Islet precursor cell (in vitro differentiated cells): ENCODE measurements around the gene COL16A1.

Source experiments
- DNase-seq: peaks from one replicate; pipeline ENCODE4 v3.0.0-alpha.2; 2018

COL16A1 gene

DNA sequence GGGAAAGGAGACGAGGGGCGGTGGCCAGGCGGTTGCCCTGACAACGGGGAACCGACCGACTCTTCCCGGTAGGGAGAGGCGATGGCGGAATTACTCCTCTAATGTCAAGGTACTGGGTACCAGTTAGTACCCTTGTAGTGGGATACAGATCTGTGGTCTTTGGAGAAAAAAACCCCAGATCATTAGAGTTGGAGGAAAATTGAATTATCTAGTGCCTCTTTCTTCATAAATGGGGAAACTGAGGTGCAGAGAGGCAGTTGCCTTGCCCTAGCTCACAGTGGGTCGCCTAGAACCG is 58.6 kb downstream of the COL16A1 start:
- no peak for DNase-seq

DNA sequence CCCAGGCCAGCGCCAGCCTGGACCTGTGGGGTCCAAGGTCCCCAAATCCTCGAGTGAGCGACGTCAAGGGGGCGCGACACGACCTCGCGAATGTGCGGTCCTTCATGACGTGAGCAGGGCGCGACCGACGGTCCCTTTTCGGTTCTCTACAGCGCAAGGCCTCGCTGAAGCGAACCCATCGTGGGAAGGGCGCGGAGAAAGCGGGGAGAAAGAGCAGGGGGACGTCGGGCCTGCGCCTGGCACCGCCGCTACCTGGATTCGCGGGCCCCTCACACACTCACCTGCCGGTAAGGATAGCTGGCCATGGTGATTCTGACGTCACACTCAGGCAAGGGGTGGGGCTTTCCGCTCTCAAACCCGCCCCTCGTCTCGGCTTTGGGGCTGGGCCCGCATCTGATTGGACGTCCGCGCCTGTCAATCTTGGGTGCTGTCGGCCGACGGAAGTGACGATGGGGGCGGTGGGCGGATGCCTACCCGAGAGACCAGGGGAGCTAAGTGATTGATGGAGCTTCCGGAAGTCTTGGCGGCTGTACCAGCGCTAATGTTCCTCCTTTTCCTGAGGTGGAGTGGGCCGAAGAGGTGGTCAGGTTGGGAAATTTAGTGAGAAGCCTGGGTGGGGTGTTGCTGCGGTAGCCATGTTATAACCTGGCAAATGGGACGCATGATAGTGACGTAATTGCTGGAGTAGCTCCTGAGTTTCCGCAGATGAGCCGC is 59.1 kb downstream of the COL16A1 start, which contains the start of gene PEF1:
Gene PEF1 (minus strand): TSS at position 317 of the 714 bp plus-strand sequence. CDS start 12 bp downstream, at position 305.
- DNase-seq, result peak; percentile 99

DNA sequence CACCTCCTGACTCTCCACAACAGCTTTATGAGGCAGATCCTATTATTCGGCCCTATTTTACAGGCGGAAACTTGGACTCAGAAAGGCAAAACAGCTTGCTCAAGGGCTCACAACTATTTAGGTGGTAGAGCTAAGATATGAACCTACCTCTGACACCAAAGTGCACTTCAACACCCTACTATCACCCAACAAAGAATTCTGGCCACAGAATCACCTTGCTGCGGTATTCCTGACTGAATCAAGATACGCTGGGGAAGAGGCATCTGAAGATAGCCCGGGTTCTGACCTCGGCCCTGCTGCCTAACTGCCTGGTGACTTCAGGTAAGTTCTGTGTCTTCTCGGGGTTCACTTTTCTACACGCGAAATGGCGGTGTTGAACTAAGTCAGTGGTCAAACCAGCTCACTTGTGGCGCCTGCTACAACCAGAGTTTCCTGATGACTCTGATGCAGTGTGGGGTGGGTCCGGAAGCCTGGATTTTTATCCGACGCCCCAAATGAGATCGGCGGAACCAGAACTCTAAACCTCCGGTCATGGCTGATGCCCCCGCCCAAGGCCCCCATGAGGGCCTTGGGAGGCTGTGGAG is 59.7 kb downstream of the COL16A1 start:
- no peak for DNase-seq

DNA sequence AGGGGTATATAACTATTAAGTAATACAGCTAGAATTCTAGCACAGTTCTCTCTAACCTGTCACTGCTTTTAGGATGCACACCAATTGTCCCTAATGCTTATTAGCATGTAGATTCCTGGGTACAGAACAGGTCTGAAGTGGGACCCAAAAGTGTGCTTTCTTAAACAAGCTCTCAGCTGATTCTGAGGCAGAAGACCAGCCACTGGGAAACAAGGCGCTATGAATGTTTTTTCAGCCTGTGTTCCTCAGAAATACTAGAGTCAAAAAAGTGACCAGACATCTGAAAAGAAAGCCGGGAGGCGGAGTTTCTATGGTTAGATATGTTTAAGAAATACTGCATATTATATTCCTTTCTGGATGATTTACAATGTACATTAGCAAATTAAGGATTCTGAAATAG is 60.9 kb downstream of the COL16A1 start:
- no peak for DNase-seq

DNA sequence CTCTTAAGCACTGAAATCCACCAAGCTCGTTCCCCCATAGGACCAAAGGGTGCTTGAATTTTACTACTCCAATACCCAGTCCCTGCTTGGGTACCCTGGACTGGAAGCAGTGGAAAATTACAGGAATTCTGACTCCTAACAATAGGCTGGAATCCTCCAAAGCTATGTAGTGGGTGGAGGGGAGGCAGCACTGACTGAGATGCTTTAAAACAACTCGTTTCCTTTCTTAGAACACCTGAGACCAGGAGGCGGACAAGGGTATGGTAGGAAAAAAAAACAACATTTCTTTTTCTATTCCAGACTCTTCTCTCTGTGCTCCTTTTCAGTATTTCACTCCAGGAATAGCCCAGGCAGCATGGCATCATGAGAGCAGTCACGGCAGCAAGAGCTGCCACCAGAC is 61.5 kb downstream of the COL16A1 start:
- no peak for DNase-seq

DNA sequence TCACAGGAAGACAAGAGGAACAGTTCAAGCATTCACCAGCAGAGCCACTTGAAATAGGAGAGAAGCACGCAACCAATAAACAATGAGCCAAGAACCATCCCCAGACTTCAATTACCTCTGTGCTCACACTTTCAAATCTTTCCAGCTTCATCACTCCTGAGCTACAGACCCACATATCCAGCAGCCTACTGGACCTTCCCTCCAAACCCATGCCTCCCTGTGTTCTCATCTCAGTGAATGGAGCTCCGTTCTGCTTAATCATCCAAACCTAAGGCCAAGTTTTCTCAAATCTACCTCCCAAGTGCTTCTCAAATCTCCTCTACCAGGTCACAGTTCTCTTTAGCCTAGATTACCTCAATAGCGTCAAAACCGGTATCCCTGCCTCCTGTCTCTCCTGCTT is 62.9 kb downstream of the COL16A1 start:
- DNase-seq, result no peak

DNA sequence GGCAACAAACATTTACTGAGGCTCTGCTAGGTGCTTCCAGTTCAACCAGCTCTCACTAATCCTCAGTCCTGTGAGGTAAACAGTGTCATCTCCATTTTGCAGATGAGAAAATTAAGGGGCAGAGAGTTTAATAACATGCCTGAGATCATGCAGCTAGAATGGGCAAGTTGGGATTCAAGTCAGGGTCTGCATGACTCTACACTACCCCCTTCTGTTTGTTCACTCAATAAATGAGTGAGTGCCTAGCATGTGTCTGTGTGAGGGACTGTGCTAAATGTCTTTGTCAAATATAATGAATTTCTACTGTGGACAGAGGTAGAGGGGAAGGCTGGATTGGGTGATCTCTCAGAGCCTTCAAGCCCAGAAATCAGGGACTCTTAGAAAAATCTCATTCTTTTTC is 63.6 kb downstream of the COL16A1 start:
- no peak for DNase-seq

DNA sequence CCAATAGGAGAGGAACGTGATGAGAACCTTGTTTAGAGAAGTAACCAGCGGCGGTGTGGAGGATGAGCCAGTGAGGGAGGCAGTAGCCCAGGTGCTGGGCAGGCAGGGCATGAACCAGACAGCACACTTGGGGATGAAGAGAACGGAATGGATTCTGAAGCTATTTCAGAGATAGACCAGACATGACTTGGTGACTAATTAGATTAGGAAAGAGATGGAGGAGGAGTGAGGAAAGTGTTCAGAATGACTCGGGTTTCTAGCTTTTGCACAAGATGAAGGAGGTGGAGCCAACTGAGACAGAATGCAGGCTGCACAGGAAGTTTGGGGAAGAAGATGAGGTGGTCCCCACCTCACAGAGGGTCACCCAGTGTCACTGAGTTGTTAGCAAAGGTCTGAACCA is 64.3 kb downstream of the COL16A1 start:
- DNase-seq, result no peak

DNA sequence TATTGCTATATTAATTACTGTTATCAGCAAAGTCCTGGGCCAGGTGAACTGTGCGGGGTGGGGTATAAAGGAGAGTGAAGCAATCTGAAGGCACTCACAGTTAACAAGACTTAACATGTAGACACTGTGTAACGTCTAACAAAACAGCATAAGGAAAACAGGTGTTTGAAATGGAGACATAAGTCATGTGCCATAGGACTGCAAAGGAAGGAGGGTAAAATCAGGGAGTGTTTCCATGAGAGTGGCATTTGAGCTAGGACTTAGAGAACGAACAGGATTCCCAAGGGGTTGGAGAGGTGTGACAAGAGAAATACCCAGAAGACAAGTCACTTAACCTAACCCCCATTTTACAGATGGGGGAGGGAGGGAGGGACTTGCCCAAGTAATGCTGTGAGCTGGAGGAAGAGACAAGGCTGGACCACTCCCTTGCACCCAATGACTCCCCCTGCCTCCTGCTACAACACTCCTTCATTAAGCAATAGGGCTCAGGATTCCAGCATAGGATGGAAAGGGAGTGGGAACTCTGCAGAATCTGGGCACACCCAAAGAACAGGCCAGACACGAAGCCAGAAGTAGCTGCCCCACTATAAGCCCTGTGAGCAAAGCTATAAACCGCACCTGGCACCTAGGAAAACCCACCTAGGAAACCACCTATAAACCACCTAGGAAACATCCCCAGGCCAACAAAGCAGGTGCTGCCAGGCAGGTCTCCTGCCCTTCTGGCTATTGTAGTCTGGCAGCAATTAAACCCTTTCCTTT is 65.7 kb downstream of the COL16A1 start:
- DNase-seq, result no peak

DNA sequence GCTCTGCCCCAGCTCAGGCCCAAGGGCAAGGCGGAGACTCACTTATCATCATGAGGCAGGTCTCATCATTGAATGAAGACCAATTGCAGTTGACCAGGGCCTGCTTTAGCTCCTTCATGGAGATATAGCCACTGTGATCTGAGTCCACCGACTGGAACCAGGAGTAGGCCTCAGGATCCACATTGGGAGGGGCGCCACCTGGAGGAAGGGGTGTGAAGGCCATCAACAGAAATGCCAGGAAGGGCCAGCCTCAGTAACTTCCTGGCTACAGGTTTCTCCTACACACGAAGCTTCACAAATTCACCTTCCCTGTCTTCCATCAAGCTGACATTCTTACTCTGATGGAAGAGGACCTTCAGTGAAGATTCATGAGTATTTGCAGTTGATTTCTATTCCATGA is 70.7 kb downstream of the COL16A1 start:
- peak; percentile 66 for DNase-seq

DNA sequence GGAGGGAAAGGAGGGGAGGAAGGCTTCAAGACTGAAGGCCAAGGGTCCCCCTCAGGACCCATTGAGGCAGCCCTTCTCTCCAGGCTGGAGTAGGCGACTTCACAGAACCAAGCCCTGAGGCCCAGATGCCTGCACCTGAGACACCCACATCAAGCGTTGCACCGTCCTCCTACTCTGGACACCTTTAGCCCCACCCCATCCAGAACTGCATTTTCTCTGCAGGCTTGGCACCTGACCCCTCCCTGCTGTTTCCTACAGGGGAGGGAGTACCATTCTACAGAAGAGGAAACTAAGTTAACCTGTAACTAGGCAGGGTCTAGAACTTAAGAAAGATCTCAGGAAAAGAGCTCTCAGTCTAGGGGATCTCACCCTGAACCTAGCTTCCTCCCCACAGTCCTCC is 71.2 kb downstream of the COL16A1 start:
- no peak for DNase-seq

DNA sequence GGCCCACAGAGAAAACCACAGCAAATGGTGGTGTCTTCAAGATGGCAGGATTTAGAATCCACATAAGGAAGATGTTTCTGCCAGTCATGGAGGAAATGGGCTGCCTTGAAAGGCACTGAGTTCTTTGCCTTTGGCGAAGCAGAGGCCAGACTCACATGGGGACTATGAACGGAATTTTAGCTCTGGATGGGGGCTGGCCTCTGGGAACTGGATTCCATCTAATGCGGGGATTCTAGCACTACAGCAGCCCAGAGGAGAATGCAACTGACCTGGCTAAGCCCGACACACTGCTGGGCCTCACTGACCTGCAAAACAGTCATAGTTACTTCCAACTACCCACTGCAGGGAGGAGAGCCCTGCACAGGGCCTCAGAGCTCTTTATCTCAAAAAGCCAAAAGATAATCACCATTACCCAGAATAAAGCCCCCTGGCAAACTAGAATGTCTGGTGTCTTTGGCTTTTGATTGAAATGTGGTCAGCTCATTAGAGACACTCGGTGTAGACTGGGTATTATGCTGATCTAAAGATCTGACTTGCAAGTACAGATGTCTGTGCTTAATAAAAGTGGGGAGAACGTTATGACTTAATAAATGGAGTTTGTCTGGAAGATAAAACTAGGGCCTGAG is 74.8 kb downstream of the COL16A1 start:
- DNase-seq, result peak; percentile 87

DNA sequence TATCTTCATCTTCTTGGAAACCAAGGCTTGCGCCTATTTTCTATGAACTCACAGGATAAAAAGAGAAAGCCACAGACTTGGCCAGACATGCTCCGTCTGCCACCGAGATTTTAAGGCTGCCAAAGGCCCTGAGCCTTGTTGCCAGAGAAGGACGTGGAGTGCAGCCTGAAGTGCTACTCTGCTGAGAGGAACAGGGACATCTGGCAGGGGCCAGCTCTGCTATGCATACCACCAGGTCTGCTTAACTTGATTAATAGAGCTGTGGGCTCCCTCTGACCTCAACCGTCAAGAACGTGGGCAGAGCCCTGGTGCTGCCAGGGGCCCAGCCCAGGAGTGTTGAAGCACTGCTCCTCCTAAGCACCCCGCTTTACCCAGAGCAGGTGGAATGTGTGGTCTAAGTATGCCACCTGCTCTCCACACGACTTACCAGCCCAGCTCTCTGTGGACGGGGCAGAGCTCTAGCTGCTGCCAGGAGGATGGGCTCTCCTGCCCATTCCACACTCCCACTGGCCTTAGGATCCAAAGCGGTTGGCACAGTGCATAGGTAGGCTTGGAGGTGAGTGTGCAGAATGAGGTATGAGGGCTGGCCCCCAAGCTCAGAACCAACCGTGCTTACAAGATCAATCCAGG is 75.8 kb downstream of the COL16A1 start:
- peak; percentile 49 for DNase-seq

DNA sequence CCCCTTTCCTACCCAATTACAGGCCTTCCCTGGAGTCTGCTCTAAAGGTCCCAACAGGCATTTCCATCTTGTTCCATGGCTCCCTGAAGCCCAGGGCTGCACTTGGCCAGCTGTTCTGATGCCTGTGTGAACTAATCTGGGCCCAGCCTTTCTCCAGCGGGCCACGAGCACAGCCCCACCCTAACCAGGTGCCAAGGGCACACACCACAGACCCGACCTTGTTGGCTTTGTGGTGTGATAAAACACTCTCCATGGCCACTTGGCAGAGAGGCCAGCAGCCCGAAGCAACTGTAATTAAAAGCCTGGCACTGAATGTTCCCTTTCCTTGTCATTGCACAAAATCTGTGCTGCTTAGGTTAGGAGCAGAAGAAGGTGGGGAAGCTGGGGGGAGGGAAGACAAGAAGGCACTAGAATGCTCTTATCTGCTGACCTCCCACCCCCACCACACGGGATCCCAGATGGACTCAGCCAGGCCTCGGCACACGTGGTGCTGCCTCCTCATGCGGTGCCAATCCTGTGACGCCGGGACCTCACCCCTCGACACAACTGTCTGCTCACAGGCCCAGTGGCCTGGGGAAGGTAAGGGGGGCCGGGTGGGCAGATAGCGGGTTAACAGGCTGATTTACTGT is 76.4 kb downstream of the COL16A1 start:
- DNase-seq, result peak; percentile 45

DNA sequence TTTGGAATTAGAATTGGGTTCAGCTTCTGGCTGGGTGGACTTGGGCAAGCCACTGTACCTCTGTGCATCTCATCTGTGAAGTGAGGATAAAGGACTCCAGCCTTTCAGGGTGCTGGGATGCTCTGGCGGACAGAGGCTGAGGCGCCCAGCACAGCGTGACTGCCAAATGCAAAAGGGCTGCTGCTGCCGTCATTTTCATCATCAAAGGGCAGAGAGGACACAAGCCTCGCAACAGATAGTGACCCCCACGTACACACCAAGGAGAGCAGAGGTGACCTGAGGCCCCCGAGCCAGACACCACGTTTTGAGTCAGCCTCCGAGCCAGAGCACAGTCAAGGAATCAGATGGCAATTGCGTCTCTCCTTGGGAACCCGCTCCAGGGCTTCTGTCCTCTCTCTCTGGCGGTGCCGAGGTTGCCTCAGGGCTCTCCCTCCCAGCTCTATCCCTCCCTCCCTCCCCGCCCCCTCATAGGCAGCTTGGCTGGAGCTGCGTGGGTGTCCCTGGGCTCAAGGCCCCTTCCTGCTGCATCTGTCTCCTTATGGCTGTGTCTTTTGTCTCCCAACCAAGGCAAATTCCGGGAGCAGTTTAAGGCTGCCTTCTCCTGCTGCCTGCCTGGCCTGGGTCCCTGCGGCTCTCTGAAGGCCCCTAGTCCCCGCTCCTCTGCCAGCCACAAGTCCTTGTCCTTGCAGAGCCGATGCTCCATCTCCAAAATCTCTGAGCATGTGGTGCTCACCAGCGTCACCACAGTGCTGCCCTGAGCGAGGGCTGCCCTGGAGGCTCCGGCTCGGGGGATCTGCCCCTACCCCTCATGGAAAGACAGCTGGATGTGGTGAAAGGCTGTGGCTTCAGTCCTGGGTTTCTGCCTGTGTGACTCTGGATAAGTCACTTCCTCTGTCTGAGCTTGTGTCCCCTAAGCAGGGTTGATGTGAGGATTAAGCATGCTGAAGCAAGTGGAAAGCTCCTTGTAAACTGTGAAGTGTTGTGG is 77.3 kb downstream of the COL16A1 start:
- DNase-seq, result peak; percentile 94

DNA sequence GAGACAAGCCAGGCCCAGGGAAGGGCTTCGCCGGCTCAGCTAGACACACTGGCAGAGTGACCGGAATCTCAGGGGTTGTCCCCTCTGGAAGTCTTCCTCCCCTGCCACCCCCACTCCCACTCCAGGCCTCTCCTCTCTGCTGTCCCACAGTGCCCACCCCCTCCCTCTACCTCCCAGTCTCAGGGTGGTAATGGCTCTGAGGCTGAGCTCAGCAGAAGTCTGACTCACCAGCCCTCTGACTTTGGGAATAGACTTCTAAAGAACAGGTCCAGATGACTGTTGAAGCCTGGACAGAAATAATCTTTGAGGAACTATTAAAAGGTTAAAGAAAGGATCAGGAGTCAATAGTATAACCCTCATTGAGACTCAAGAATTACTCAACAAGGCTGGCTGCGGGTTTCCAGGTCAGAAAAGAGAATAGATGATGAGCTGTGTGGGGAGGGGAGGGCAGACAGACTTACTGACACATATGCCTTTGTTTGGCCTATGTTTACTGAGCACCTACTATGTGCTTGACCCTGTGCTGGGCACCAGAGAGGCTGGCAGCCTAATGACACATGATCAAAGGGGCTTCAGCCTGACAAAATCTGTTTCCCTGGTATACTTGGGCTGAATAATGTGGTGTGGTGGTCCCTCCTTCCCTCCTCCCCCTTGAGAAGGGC is 78.1 kb downstream of the COL16A1 start:
- peak; percentile 84 for DNase-seq

DNA sequence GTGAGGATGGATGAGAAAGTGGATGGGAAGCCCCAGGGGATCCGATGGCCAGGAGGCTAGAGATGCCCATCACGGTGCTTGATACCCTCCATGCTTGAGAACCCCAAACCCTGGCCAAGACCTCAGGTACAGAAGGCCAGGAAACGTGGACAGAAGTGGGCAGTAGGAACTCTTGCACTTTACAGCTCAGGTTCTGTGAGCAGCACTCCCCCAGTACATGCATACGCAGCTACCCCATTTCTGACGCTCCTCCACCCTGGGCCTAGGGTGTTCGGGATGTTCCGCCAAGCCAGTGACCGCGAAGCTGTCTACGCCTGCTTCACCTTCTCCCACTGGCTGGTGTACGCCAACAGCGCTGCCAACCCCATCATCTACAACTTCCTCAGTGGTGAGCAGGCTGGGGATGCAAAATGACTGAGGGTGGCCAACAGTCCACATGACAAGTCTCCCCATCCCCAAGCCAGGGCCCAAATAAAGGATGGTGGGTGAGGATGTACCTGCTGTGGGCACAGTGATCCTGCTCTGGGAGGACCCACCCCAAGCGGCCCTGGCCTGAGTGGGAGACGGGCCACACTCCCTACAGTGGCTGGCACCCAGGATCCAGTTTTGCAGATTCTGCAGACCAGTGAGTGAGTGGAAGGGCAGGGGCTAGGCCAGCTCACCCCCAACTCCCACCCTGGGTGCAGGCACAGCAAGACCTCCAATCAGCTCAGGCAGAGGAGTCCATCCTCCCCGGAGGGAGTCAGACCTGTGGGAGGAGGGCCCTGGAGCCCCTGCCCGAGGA is 78.9 kb downstream of the COL16A1 start:
- no peak for DNase-seq

DNA sequence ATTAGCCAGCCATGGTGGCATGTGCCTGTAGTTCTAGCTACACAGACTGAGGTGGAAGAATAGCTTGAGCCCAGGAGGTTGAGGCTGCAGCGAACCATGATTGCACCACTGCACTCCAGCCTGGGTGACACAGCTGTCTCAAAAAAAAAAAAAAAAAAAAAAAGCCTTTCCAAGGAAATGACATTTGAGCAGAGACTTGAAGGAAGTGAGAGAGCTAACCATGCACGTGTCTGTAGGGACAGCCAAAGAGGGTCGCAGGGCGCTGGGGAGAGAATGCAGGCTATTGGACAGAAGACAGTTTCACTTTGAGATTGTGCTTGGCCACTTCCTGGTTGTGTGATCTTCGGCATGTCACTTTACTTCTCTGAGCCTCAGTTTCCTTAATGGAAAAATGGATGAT is 79.5 kb downstream of the COL16A1 start:
- no peak for DNase-seq

DNA sequence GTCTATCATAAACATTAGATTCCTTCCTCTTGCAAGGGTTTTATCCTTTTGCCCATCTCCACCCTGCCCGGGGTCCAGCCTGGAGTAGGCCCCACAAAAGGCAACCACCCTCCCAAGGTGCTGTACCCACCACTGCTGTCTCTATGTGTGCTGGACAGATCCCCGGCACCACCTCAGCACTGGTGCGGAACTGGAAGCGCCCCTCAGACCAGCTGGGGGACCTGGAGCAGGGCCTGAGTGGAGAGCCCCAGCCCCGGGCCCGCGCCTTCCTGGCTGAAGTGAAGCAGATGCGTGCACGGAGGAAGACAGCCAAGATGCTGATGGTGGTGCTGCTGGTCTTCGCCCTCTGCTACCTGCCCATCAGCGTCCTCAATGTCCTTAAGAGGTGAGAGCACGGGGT is 80.5 kb downstream of the COL16A1 start:
- DNase-seq, result no peak
